HEK293 (cell line): ENCODE measurements around the gene STPG3.

Experiments used
- CTCF ChIP-seq: fragments of 450-650 bp; formaldehyde crosslinking; IDR thresholded peaks from 2 replicates; pipeline ENCODE4 v1.5.1; 2016; ENCODE audit warnings: missing biosample characterization, missing genetic modification characterization
- PATZ1 ChIP-seq: fragments of 450-650 bp; formaldehyde crosslinking; IDR thresholded peaks from 2 replicates; pipeline ENCODE4 v1.5.1; 2016; ENCODE audit warnings: missing biosample characterization, missing genetic modification characterization
- ZNF133 ChIP-seq: fragments of 450-650 bp; formaldehyde crosslinking; IDR thresholded peaks from 2 replicates; pipeline ENCODE4 v1.5.1; 2016; ENCODE audit warnings: missing biosample characterization, missing genetic modification characterization
- ZNF510 ChIP-seq: fragments of 450-650 bp; formaldehyde crosslinking; IDR thresholded peaks from 2 replicates; pipeline ENCODE4 v1.5.1; 2018; ENCODE audit warnings: mild to moderate bottlenecking, missing genetic modification characterization, missing biosample characterization; ENCODE audit not compliant: insufficient replicate concordance
- ZNF626 ChIP-seq: fragments of 450-650 bp; sonication (Bioruptor Pico); formaldehyde crosslinking; IDR thresholded peaks from 2 replicates; pipeline ENCODE4 v1.5.1; 2018; ENCODE audit warnings: missing biosample characterization, missing genetic modification characterization, inconsistent platforms
- TF ChIP-seq, protein P1 (sequence below): fragments of 450-650 bp; formaldehyde crosslinking; IDR thresholded peaks from 2 replicates; pipeline ENCODE4 v1.5.1; 2017; ENCODE audit warnings: missing biosample characterization, missing genetic modification characterization

DNA sequence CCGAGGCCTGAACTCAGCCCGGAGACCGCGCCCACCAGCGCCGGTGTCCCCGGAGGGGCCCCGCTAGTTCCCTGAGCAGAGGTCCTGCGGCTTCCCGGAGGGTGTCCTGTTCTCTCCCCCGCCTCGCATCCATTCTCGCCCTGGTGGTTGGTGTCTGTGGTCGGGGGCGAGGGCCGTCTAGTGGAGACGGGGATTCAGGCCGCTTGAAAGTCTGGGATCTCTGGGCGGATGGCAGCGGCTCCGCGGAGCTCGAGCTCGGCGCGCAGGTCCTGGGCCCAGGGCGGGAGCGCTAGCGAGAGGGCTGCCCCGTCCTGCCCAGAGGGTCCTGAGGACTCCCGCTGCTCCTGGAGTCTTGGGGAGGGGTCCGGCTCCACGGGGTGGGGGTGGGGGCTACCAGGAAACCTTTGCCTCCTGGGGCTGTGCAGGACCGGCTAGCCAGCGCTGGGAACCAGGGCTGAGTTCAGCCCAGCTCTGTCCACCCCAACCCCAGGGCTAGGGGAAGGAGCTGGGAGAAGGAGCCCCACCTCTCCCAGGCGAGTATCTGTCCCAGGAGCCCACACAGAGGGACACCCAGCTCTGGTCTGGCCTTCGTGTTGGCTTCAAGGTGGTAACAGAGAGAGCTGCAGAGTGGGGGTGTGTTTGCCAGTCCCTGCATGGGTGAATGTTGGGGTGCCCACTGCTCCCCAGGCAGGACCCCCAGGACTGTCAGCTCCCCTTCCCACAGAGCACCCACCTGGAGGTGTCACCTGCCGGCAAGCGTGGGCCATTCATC is 30.4 kb downstream of the STPG3 start:
- TF ChIP-seq CTCF (tag by site-specific recombination) (no peak), PATZ1 (tag by site-specific recombination) (no peak), ZNF626 (tag by site-specific recombination) (no peak), ZNF133 (no peak), ZNF510 (no peak)
- TF ChIP-seq, protein P1, sequence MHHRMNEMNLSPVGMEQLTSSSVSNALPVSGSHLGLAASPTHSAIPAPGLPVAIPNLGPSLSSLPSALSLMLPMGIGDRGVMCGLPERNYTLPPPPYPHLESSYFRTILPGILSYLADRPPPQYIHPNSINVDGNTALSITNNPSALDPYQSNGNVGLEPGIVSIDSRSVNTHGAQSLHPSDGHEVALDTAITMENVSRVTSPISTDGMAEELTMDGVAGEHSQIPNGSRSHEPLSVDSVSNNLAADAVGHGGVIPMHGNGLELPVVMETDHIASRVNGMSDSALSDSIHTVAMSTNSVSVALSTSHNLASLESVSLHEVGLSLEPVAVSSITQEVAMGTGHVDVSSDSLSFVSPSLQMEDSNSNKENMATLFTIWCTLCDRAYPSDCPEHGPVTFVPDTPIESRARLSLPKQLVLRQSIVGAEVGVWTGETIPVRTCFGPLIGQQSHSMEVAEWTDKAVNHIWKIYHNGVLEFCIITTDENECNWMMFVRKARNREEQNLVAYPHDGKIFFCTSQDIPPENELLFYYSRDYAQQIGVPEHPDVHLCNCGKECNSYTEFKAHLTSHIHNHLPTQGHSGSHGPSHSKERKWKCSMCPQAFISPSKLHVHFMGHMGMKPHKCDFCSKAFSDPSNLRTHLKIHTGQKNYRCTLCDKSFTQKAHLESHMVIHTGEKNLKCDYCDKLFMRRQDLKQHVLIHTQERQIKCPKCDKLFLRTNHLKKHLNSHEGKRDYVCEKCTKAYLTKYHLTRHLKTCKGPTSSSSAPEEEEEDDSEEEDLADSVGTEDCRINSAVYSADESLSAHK (tag by site-specific recombination) = no peak
